Brain microvascular endothelial cell (primary cell): ENCODE results near the gene MEF2B.

ENCODE experiments used
- DNase-seq: peaks from one replicate; pipeline ENCODE4 v3.0.0-alpha.2; 2020
- H3K27ac ChIP-seq: fragments of 250-450 bp; sonication (Bioruptor Pico); 2 replicates; pipeline ENCODE4 v1.5.1; 2020; ENCODE audit warnings: mild to moderate bottlenecking, moderate library complexity
- H3K27me3 ChIP-seq: fragments of 250-450 bp; sonication (Bioruptor Pico); replicated peaks from 2 replicates; pipeline ENCODE4 v1.5.1; 2020; ENCODE audit warnings: mild to moderate bottlenecking
- H3K36me3 ChIP-seq: fragments of 250-450 bp; sonication (Bioruptor Pico); replicated peaks from 2 replicates; pipeline ENCODE4 v1.5.1; 2020; ENCODE audit warnings: mild to moderate bottlenecking
- H3K4me3 ChIP-seq: 2 replicates; pipeline ENCODE4 v1.5.1; 2011; ENCODE audit warnings: low read depth, mild to moderate bottlenecking, control low read depth, low read length, moderate library complexity
- CTCF ChIP-seq: IDR thresholded peaks from 2 replicates; pipeline ENCODE4 v1.5.1; 2011; ENCODE audit warnings: low read depth, mild to moderate bottlenecking, moderate library complexity, low read length, control low read depth, inconsistent platforms; ENCODE audit errors: missing control alignments
- in situ Hi-C: cut with HindIII; loops from 2 replicates; pipeline ENCODE4 v1.10.0; 2017; ENCODE audit warnings: low sequenced_read_pairs, low pct_ligation_motif_present

Gene MEF2B

GRCh38 chr19:19162495-19162894 is 7.6 kb downstream of the MEF2B start:
- Histone ChIP-seq H3K27ac (no peak overlapping the region), H3K36me3 (no peaks in the 10 kb centered on the region), H3K4me3 (no peak overlapping the region), H3K27me3 (no peaks in the 10 kb centered on the region)
- TF ChIP-seq CTCF, result no peak
- in situ Hi-C loops, result no loop called here
- no peak for DNase-seq

GRCh38 chr19:19160461-19161035 is 9.5 kb downstream of the MEF2B start:
- no peak for TF ChIP-seq CTCF
- H3K27ac ChIP-seq, result no peak overlapping the region
- in situ Hi-C loops, result no loop called here
- no peaks in the 10 kb centered on the region for H3K27me3 ChIP-seq
- no peaks in the 10 kb centered on the region for H3K36me3 ChIP-seq
- no peak for DNase-seq
- no peak overlapping the region for H3K4me3 ChIP-seq

GRCh38 chr19:19159534-19159933 is 10.5 kb downstream of the MEF2B start:
- TF ChIP-seq CTCF, result no peak
- Histone ChIP-seq H3K4me3 (no peak overlapping the region), H3K27ac (no peak overlapping the region), H3K27me3 (no peaks in the 10 kb centered on the region), H3K36me3 (no peaks in the 10 kb centered on the region)
- no peak for DNase-seq
- in situ Hi-C loops, result no loop called here

GRCh38 chr19:19157808-19158207 is 12.3 kb downstream of the MEF2B start:
- no peak overlapping the region for H3K27ac ChIP-seq
- DNase-seq, result no peak
- no peaks in the 10 kb centered on the region for H3K36me3 ChIP-seq
- in situ Hi-C loops, result no loop called here
- H3K4me3 ChIP-seq, result no peak overlapping the region
- no peaks in the 10 kb centered on the region for H3K27me3 ChIP-seq
- TF ChIP-seq CTCF, result no peak

GRCh38 chr19:19155495-19156219 is 14.4 kb downstream of the MEF2B start:
- no peaks in the 10 kb centered on the region for H3K36me3 ChIP-seq
- in situ Hi-C loops, result no loop called here
- no peak overlapping the region for H3K27ac ChIP-seq
- no peak for TF ChIP-seq CTCF
- DNase-seq, result no peak
- no peaks in the 10 kb centered on the region for H3K27me3 ChIP-seq
- H3K4me3 ChIP-seq, result no peak overlapping the region
